ENCODE data around the gene LGR5.

GRCh38 chr12:71407732-71408131 is 31.9 kb upstream of the LGR5 start:
- TF ChIP-seq CTCF (conservative IDR thresholded peaks at IDR 0.05), result no peak
- TF ChIP-seq ZFX (IDR thresholded peaks at IDR 0.05), result no peak

All from C4-2B (cell line).